Muscle layer of duodenum (tissue), 2 donors: ENCODE data around the gene GMDS.
A peak's percentile ranks its signal among the peaks of the same experiment; 100 is the strongest.

Source experiments
- H3K27ac ChIP-seq: one replicate; pipeline ENCODE4 v1.7.0; 2013; ENCODE audit warnings: mild to moderate bottlenecking, low read length
- H3K27me3 ChIP-seq: one replicate; pipeline ENCODE4 v1.7.0; 2013; ENCODE audit warnings: low read depth, mild to moderate bottlenecking, control low read depth, low read length
- H3K36me3 ChIP-seq, 2 donors: one replicate each; pipeline ENCODE4 v1.7.0; 2013; ENCODE audit warnings: low read length in 2 of 2, control low read depth in 1 of 2, mild to moderate bottlenecking in 1 of 2; ENCODE audit not compliant: insufficient read depth in 2 of 2, control insufficient read depth in 1 of 2
- H3K4me1 ChIP-seq, 2 donors: one replicate each; pipeline ENCODE4 v1.7.0; 2013; ENCODE audit warnings: low read length in 2 of 2, mild to moderate bottlenecking in 2 of 2, control low read depth in 1 of 2, moderate library complexity in 1 of 2; ENCODE audit not compliant: insufficient read depth in 2 of 2, control insufficient read depth in 1 of 2
- H3K4me3 ChIP-seq, 2 donors: one replicate each; pipeline ENCODE4 v1.7.0; 2013; ENCODE audit warnings: low read length in 2 of 2, low read depth in 1 of 2, mild to moderate bottlenecking in 1 of 2
- H3K9me3 ChIP-seq, 2 donors: one replicate each; pipeline ENCODE4 v1.7.0; 2013; ENCODE audit warnings: low read length in 2 of 2, control low read depth in 1 of 2, mild to moderate bottlenecking in 1 of 2; ENCODE audit not compliant: control insufficient read depth in 1 of 2
- donor health status: healthy.

The GMDS gene

GRCh38 chr6:1613688-1614447, 631.5 kb downstream of the GMDS start:
- Histone ChIP-seq H3K4me3 (peak overlapping the region; percentile 8 to 14), H3K4me1 (peaks cover 0 to 23% of the 10 kb centered on the region in 2 donors)

GRCh38 chr6:1613346-1613687, 632.1 kb downstream of the GMDS start:
- no peaks in the 10 kb centered on the region for H3K36me3 ChIP-seq
- H3K4me3 ChIP-seq: peak overlapping the region in 1 of 2 donors; percentile 8
- no peak overlapping the region for H3K27ac ChIP-seq
- H3K9me3 ChIP-seq: no peaks in the 10 kb centered on the region
- H3K4me1 ChIP-seq: peaks cover 0 to 23% of the 10 kb centered on the region in 2 donors
- peaks cover 55% of the 10 kb centered on the region for H3K27me3 ChIP-seq

More at GRCh38 chr6:1613688-1614447, 631.5 kb downstream of the GMDS start:
- Histone ChIP-seq H3K27ac (no peak overlapping the region), H3K36me3 (no peaks in the 10 kb centered on the region), H3K9me3 (no peaks in the 10 kb centered on the region), H3K27me3 (peaks cover 51% of the 10 kb centered on the region)

- H3K4me1 ChIP-seq: peaks cover 0 to 23% of the 10 kb centered on the region in 2 donors
- peaks cover 56% of the 10 kb centered on the region for H3K27me3 ChIP-seq
- H3K36me3 ChIP-seq: no peaks in the 10 kb centered on the region
- no peak overlapping the region for H3K27ac ChIP-seq
- H3K4me3 ChIP-seq: peak overlapping the region in 1 of 2 donors; percentile 4
- no peaks in the 10 kb centered on the region for H3K9me3 ChIP-seq
These were observed 632.5 kb downstream of the GMDS start for GRCh38 chr6:1612974-1613306.

- H3K27me3 ChIP-seq: peaks cover 59% of the 10 kb centered on the region
These were observed 633.0 kb downstream of the GMDS start for GRCh38 chr6:1612299-1612973.

GRCh38 chr6:1611572-1612298, 633.7 kb downstream of the GMDS start:
- peak overlapping the region; percentile 62 to 65 for H3K4me3 ChIP-seq
- H3K9me3 ChIP-seq: no peaks in the 10 kb centered on the region
- no peak overlapping the region for H3K27ac ChIP-seq
- H3K4me1 ChIP-seq: peaks cover 0 to 32% of the 10 kb centered on the region in 2 donors
- peaks cover 61% of the 10 kb centered on the region for H3K27me3 ChIP-seq
- no peaks in the 10 kb centered on the region for H3K36me3 ChIP-seq

More at GRCh38 chr6:1612299-1612973, 633.0 kb downstream of the GMDS start:
- no peaks in the 10 kb centered on the region for H3K36me3 ChIP-seq
- H3K27ac ChIP-seq: no peak overlapping the region
- H3K4me3 ChIP-seq: peak overlapping the region; percentile 62 to 65
- peaks cover 0 to 25% of the 10 kb centered on the region in 2 donors for H3K4me1 ChIP-seq
- no peaks in the 10 kb centered on the region for H3K9me3 ChIP-seq

GRCh38 chr6:1611322-1611571, 634.2 kb downstream of the GMDS start:
- Histone ChIP-seq H3K4me3 (peak overlapping the region in 1 of 2 donors; percentile 62), H3K36me3 (no peaks in the 10 kb centered on the region), H3K27ac (no peak overlapping the region), H3K9me3 (no peaks in the 10 kb centered on the region), H3K27me3 (peaks cover 63% of the 10 kb centered on the region), H3K4me1 (peaks cover 0 to 32% of the 10 kb centered on the region in 2 donors)

- H3K27me3 ChIP-seq: peaks cover 65% of the 10 kb centered on the region
- H3K36me3 ChIP-seq: no peaks in the 10 kb centered on the region
- H3K9me3 ChIP-seq: no peaks in the 10 kb centered on the region
- H3K27ac ChIP-seq: no peak overlapping the region
- peaks cover 0 to 35% of the 10 kb centered on the region in 2 donors for H3K4me1 ChIP-seq
- peak overlapping the region; percentile 11 to 62 for H3K4me3 ChIP-seq
These were observed 634.7 kb downstream of the GMDS start for GRCh38 chr6:1610497-1611321.

GRCh38 chr6:1609648-1610496, 635.5 kb downstream of the GMDS start, which contains the start of gene FOXC1:
Gene FOXC1 (plus strand): TSS chr6:1609915. CDS start chr6:1610446, 531 bp downstream.
- Histone ChIP-seq H3K27ac (no peak within 1 kb of the TSS), H3K36me3 (no peaks in the 10 kb centered on the region), H3K4me1 (peaks cover 0 to 43% of the 10 kb centered on the region in 2 donors), H3K27me3 (peaks cover 65% of the 10 kb centered on the region), H3K4me3 (peak within 1 kb of the TSS; percentile 11 to 59), H3K9me3 (no peaks in the 10 kb centered on the region)

GRCh38 chr6:1609041-1609647, 636.3 kb downstream of the GMDS start:
- Histone ChIP-seq H3K4me1 (peaks cover 0 to 47% of the 10 kb centered on the region in 2 donors), H3K27ac (no peak overlapping the region), H3K9me3 (no peaks in the 10 kb centered on the region), H3K4me3 (peak overlapping the region in 1 of 2 donors; percentile 58), H3K27me3 (peaks cover 68% of the 10 kb centered on the region), H3K36me3 (no peaks in the 10 kb centered on the region)
